IMR-90 (cell line): Measurements from ENCODE around the gene NOS1AP.

Experiments used
- BHLHE40 ChIP-seq: fragments of 150-350 bp; IDR thresholded peaks from 2 replicates; pipeline ENCODE4 v1.6.1; 2016; ENCODE audit warnings: mild to moderate bottlenecking, low read depth, low read length
- CEBPB ChIP-seq: IDR thresholded peaks from 2 replicates; pipeline ENCODE4 v1.6.1; 2012; ENCODE audit warnings: low read depth, low read length, improper control_type of control experiment
- CHD1 ChIP-seq: IDR thresholded peaks from 2 replicates; pipeline ENCODE4 v1.6.1; 2012; ENCODE audit warnings: low read depth, low read length, improper control_type of control experiment
- FOS ChIP-seq: fragments of 150-350 bp; IDR thresholded peaks from 2 replicates; pipeline ENCODE4 v1.6.1; 2016; ENCODE audit warnings: low read depth, low read length
- POLR2A ChIP-seq: IDR thresholded peaks from 2 replicates; pipeline ENCODE4 v1.6.1; 2012; ENCODE audit warnings: mild to moderate bottlenecking, low read depth, low read length
- RAD21 ChIP-seq: IDR thresholded peaks from 2 replicates; pipeline ENCODE4 v1.6.1; 2012; ENCODE audit warnings: low read length, improper control_type of control experiment
- RCOR1 ChIP-seq: IDR thresholded peaks from 2 replicates; pipeline ENCODE4 v1.6.1; 2012; ENCODE audit warnings: mild to moderate bottlenecking, low read length, improper control_type of control experiment; ENCODE audit not compliant: insufficient replicate concordance
- SMC3 ChIP-seq: fragments of 150-350 bp; IDR thresholded peaks from 2 replicates; pipeline ENCODE4 v1.6.1; 2016; ENCODE audit warnings: low read depth, mild to moderate bottlenecking, antibody characterized with exemption, low read length, moderate library complexity
- TF ChIP-seq, protein P1 (sequence below): conservative IDR thresholded peaks from 2 replicates; pipeline ENCODE4 v1.5.1; 2012; ENCODE audit warnings: mild to moderate bottlenecking, low read depth, low read length, improper control_type of control experiment
- TF ChIP-seq, protein P2 (sequence below): fragments of 150-350 bp; IDR thresholded peaks from 2 replicates; pipeline ENCODE4 v1.6.1; 2017; ENCODE audit warnings: mild to moderate bottlenecking, antibody characterized with exemption, low read length, low read depth

DNA sequence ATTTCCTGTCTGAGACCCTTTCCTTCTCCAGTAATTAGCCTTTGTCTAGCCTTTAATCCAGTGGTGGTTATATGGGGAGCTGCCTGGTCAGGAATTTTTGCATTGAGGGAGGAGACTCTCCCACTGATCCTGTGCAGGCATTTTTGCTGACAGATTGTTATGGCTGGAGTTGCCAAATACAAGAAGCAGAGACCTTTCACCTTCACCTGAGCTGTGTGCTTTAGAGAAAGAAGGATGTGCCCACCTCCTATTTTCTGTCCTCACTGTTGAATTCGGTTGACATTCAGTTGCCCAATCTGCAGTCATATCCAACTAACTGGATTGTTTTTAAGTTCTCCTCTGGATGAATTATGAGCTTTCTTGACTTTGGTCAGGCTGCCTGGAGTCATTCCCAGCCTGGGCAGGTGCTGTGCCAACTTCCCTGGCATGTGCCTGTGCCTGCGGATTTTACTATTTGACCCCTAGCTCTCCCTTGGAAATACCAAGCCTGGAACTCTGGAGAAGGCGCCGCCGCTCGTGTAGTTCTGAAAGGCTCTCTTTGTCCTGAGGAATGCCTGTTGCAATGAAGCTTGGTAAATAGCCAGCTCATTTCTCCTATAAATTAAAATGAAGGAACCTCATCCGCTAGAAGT, 143.9 kb downstream of the NOS1AP start:
- TF ChIP-seq, protein P1, sequence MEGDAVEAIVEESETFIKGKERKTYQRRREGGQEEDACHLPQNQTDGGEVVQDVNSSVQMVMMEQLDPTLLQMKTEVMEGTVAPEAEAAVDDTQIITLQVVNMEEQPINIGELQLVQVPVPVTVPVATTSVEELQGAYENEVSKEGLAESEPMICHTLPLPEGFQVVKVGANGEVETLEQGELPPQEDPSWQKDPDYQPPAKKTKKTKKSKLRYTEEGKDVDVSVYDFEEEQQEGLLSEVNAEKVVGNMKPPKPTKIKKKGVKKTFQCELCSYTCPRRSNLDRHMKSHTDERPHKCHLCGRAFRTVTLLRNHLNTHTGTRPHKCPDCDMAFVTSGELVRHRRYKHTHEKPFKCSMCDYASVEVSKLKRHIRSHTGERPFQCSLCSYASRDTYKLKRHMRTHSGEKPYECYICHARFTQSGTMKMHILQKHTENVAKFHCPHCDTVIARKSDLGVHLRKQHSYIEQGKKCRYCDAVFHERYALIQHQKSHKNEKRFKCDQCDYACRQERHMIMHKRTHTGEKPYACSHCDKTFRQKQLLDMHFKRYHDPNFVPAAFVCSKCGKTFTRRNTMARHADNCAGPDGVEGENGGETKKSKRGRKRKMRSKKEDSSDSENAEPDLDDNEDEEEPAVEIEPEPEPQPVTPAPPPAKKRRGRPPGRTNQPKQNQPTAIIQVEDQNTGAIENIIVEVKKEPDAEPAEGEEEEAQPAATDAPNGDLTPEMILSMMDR = no peak
- TF ChIP-seq BHLHE40 (no peak), RAD21 (no peak), CEBPB (no peak), POLR2A (no peak), CHD1 (no peak), RCOR1 (no peak), SMC3 (no peak), FOS (no peak)
- TF ChIP-seq, protein P2, sequence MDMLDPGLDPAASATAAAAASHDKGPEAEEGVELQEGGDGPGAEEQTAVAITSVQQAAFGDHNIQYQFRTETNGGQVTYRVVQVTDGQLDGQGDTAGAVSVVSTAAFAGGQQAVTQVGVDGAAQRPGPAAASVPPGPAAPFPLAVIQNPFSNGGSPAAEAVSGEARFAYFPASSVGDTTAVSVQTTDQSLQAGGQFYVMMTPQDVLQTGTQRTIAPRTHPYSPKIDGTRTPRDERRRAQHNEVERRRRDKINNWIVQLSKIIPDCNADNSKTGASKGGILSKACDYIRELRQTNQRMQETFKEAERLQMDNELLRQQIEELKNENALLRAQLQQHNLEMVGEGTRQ = no peak
